ENCODE measurements around the gene VRK3.
"Not testable (repeated sequence)": the region's sequence is repeated elsewhere in the genome, so short reads cannot be mapped to it uniquely, and the experiment has no call there.

Gene VRK3

GRCh38 chr19:50025022-50025793 lies at the start of gene VRK3:
VRK3 (minus strand) TSS chr19:50025372; CDS start chr19:50016162, 9,210 bp downstream.
- peak; percentile 99 for DNase-seq (ENCODE audit: low spot score)

GRCh38 chr19:50068382-50068781 lies 43.2 kb upstream of the VRK3 start:
- not testable (repeated sequence) for DNase-seq (ENCODE audit: low spot score)

- DNase-seq (ENCODE audit: low spot score), result no peak
Measured at GRCh38 chr19:50067575-50067974, 42.4 kb upstream of the VRK3 start.

- DNase-seq (ENCODE audit: low spot score), result no peak
Measured at GRCh38 chr19:50065938-50066337, 40.8 kb upstream of the VRK3 start.

- DNase-seq (ENCODE audit: low spot score), result no peak
Measured at GRCh38 chr19:50061650-50062049, 36.5 kb upstream of the VRK3 start.

- DNase-seq (ENCODE audit: low spot score), result no peak
Measured at GRCh38 chr19:50060107-50060506, 34.9 kb upstream of the VRK3 start.

GRCh38 chr19:50059045-50059444 lies 33.9 kb upstream of the VRK3 start:
- DNase-seq (ENCODE audit: low spot score), result no peak

- no peak for DNase-seq (ENCODE audit: low spot score)
Measured at GRCh38 chr19:50058425-50058824, 33.3 kb upstream of the VRK3 start.

- no peak for DNase-seq (ENCODE audit: low spot score)
Measured at GRCh38 chr19:50053119-50053518, 27.9 kb upstream of the VRK3 start.

GRCh38 chr19:50051964-50052363 lies 26.8 kb upstream of the VRK3 start:
- no peak for DNase-seq (ENCODE audit: low spot score)

- not testable (repeated sequence) for DNase-seq (ENCODE audit: low spot score)
Measured at GRCh38 chr19:50051228-50051895, 26.2 kb upstream of the VRK3 start.

GRCh38 chr19:50050406-50051227 lies 25.4 kb upstream of the VRK3 start:
- peak; percentile 95 for DNase-seq (ENCODE audit: low spot score)

- DNase-seq (ENCODE audit: low spot score), result no peak
Measured at GRCh38 chr19:50047671-50048070, 22.5 kb upstream of the VRK3 start.

- DNase-seq (ENCODE audit: low spot score), result peak; percentile 81
Measured at GRCh38 chr19:50046649-50047503, 21.7 kb upstream of the VRK3 start.

GRCh38 chr19:50044922-50045321 lies 19.8 kb upstream of the VRK3 start:
- no peak for DNase-seq (ENCODE audit: low spot score)

- DNase-seq (ENCODE audit: low spot score), result no peak
Measured at GRCh38 chr19:50043967-50044366, 18.8 kb upstream of the VRK3 start.

GRCh38 chr19:50042363-50043024 lies 17.3 kb upstream of the VRK3 start:
- DNase-seq (ENCODE audit: low spot score), result peak; percentile 38

- DNase-seq (ENCODE audit: low spot score), result no peak
Measured at GRCh38 chr19:50040967-50041366, 15.8 kb upstream of the VRK3 start.

- no peak for DNase-seq (ENCODE audit: low spot score)
Measured at GRCh38 chr19:50039968-50040367, 14.8 kb upstream of the VRK3 start.

- DNase-seq (ENCODE audit: low spot score), result no peak
Measured at GRCh38 chr19:50036908-50037307, 11.7 kb upstream of the VRK3 start.

- no peak for DNase-seq (ENCODE audit: low spot score)
Measured at GRCh38 chr19:50030937-50031336, 5.8 kb upstream of the VRK3 start.

All from Ammon's horn (tissue), 1 donor.